Measurements from ENCODE around the gene GPSM1. TPM values are rescaled to one million over a fixed set of nuclear protein-coding genes. Genes with fewer than 3 reads are reported as not detected.

GPSM1 gene
- total RNA-seq, 1 donor from 2014 or later: 1.9 TPM

- Mint-ChIP-seq H3K27ac (no peak overlapping the region), H3K4me1 (no peaks in the 10 kb centered on the region), H3K9me3 (no peaks in the 10 kb centered on the region), H3K36me3 (ENCODE audit: low read depth) (no peaks in the 10 kb centered on the region), H3K4me3 (no peak overlapping the region), H3K27me3 (no peaks in the 10 kb centered on the region)
- DNase-seq (no peak), ATAC-seq (ENCODE audit: low read depth) (no peak)
- TF ChIP-seq CTCF (IDR thresholded peaks at IDR 0.05): no peak
- intact Hi-C loops (cut with micrococcal nuclease): no loop called here
- POLR2A ChIA-PET: no interaction called here
- CTCF ChIA-PET: no interaction called here
These were observed 25.3 kb downstream of the GPSM1 start for GRCh38 chr9:136352682-136353081.

GRCh38 chr9:136353088-136353487 lies 25.7 kb downstream of the GPSM1 start:
- no peak for TF ChIP-seq CTCF (IDR thresholded peaks at IDR 0.05)
- POLR2A ChIA-PET: no interaction called here
- intact Hi-C loops (cut with micrococcal nuclease): no loop called here
- Mint-ChIP-seq H3K27ac (no peak overlapping the region), H3K27me3 (no peaks in the 10 kb centered on the region), H3K4me3 (no peak overlapping the region), H3K9me3 (no peaks in the 10 kb centered on the region), H3K36me3 (ENCODE audit: low read depth) (no peaks in the 10 kb centered on the region), H3K4me1 (no peaks in the 10 kb centered on the region)
- CTCF ChIA-PET: no interaction called here
- DNase-seq: no peak
- ATAC-seq (ENCODE audit: low read depth): no peak

GRCh38 chr9:136353757-136354488 lies 26.6 kb downstream of the GPSM1 start:
- no peaks in the 10 kb centered on the region for H3K4me1 Mint-ChIP-seq
- ChIA-PET POLR2A (interaction anchor here (0.7 to 1.0 kb wide), 2 partner anchors 9 to 25 kb away, joined by 3 to 5 read pairs; no protein-coding TSS in a partner anchor), CTCF (no interaction called here)
- ATAC-seq (ENCODE audit: low read depth): no peak
- no peaks in the 10 kb centered on the region for H3K36me3 Mint-ChIP-seq (ENCODE audit: low read depth)
- no peaks in the 10 kb centered on the region for H3K9me3 Mint-ChIP-seq
- H3K27ac Mint-ChIP-seq: no peak overlapping the region
- no peak for TF ChIP-seq CTCF (IDR thresholded peaks at IDR 0.05)
- intact Hi-C loops (cut with micrococcal nuclease): no loop called here
- H3K4me3 Mint-ChIP-seq: no peak overlapping the region
- no peaks in the 10 kb centered on the region for H3K27me3 Mint-ChIP-seq
- DNase-seq: no peak

GRCh38 chr9:136354592-136355085 lies 27.3 kb downstream of the GPSM1 start:
- no peaks in the 10 kb centered on the region for H3K9me3 Mint-ChIP-seq
- H3K4me1 Mint-ChIP-seq: no peaks in the 10 kb centered on the region
- intact Hi-C loops (cut with micrococcal nuclease): no loop called here
- no peak overlapping the region for H3K4me3 Mint-ChIP-seq
- ChIA-PET CTCF (no interaction called here), POLR2A (interaction anchor here (1.0 kb wide), 1 partner anchor 25 kb away, joined by 3 read pairs; no protein-coding TSS in a partner anchor)
- no peak overlapping the region for H3K27ac Mint-ChIP-seq
- H3K27me3 Mint-ChIP-seq: no peaks in the 10 kb centered on the region
- peaks cover 2% of the 10 kb centered on the region for H3K36me3 Mint-ChIP-seq (ENCODE audit: low read depth)
- TF ChIP-seq CTCF (IDR thresholded peaks at IDR 0.05): no peak
- DNase-seq (no peak), ATAC-seq (ENCODE audit: low read depth) (no peak)

- Mint-ChIP-seq H3K4me1 (no peaks in the 10 kb centered on the region), H3K9me3 (no peaks in the 10 kb centered on the region), H3K27me3 (no peaks in the 10 kb centered on the region), H3K36me3 (ENCODE audit: low read depth) (peaks cover 10% of the 10 kb centered on the region), H3K27ac (no peak overlapping the region), H3K4me3 (no peak overlapping the region)
- CTCF ChIA-PET: no interaction called here
- intact Hi-C loops (cut with micrococcal nuclease): no loop called here
- POLR2A ChIA-PET: no interaction called here
- no peak for TF ChIP-seq CTCF (IDR thresholded peaks at IDR 0.05)
- ATAC-seq (ENCODE audit: low read depth): no peak
- DNase-seq: no peak
These were observed 28.5 kb downstream of the GPSM1 start for GRCh38 chr9:136355616-136356557.
